ENCODE data around the gene IGSF22.
"Not testable (repeated sequence)": the region's sequence is repeated elsewhere in the genome, so short reads cannot be mapped to it uniquely, and the experiment has no call there.

The IGSF22 gene

DNA sequence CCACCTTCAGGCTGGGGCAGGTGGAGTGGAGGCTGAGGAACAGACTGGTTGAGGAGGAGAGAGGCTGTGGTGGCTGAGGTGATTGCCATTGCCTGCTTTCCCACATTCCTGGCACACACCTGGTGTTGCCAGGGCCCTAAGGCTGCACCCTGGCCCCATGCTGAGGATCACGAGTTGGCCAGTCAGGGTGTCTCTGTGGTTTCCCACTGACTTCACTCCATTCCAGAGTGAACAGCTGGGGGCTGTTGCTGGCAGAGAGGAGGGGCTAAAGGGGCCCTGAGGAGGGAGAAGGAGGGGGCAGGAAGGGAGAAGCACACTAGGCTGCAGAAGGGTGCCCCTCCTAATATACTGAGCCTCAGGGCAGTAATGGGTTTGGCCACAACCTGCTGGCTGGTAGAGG is 25.6 kb downstream of the IGSF22 start:
- peak overlapping the region; percentile 86 for H3K4me3 Mint-ChIP-seq
- H3K4me1 Mint-ChIP-seq (ENCODE audit: low read depth): peaks cover 82% of the 10 kb centered on the region
- peak overlapping the region; percentile 90 for H3K27ac Mint-ChIP-seq
- intact Hi-C loops (cut with micrococcal nuclease): loop anchor here (1.0 kb wide), 1 partner anchor 112 kb away; the partner anchor contains the start of gene UEVLD
- H3K9me3 Mint-ChIP-seq: no peaks in the 10 kb centered on the region
- peaks cover 52% of the 10 kb centered on the region for H3K36me3 Mint-ChIP-seq (ENCODE audit: low read depth)
- peaks cover 34% of the 10 kb centered on the region for H3K27me3 Mint-ChIP-seq

DNA sequence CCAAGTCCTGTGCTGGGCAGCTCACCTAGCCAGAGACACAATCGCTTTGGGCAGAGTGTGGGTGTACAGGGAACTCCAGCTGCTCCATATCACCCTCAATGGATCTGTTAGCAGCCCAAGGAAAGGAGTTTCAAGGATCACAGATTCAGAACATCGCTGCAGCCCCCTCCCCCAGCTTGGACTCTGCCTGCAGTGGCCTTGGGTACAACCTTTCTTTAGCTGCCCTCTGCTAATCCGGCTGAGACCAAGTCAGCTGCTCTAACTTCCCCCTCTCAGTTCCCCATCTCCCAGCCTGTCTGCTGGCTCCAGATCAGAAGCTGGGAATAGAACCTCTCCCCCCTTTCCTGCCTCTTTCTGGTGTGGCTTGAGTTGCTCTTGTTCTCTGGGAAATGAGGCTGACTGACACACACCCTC is 26.1 kb downstream of the IGSF22 start:
- Mint-ChIP-seq H3K36me3 (ENCODE audit: low read depth) (peaks cover 52% of the 10 kb centered on the region), H3K27ac (peak overlapping the region; percentile 90), H3K27me3 (peaks cover 28% of the 10 kb centered on the region), H3K9me3 (no peaks in the 10 kb centered on the region), H3K4me3 (peak overlapping the region; percentile 86), H3K4me1 (ENCODE audit: low read depth) (peaks cover 77% of the 10 kb centered on the region)
- intact Hi-C loops (cut with micrococcal nuclease): loop anchor here (1.0 kb wide), 1 partner anchor 112 kb away; the partner anchor contains the start of gene UEVLD

- peak overlapping the region; percentile 86 for H3K4me3 Mint-ChIP-seq
- peak overlapping the region; percentile 90 for H3K27ac Mint-ChIP-seq
- H3K36me3 Mint-ChIP-seq (ENCODE audit: low read depth): peaks cover 48% of the 10 kb centered on the region
- no peaks in the 10 kb centered on the region for H3K9me3 Mint-ChIP-seq
- H3K27me3 Mint-ChIP-seq: peaks cover 22% of the 10 kb centered on the region
- peaks cover 73% of the 10 kb centered on the region for H3K4me1 Mint-ChIP-seq (ENCODE audit: low read depth)
- intact Hi-C loops (cut with micrococcal nuclease): no loop called here
These were observed 26.8 kb downstream of the IGSF22 start for GRCh38 chr11:18699269-18699596.

DNA sequence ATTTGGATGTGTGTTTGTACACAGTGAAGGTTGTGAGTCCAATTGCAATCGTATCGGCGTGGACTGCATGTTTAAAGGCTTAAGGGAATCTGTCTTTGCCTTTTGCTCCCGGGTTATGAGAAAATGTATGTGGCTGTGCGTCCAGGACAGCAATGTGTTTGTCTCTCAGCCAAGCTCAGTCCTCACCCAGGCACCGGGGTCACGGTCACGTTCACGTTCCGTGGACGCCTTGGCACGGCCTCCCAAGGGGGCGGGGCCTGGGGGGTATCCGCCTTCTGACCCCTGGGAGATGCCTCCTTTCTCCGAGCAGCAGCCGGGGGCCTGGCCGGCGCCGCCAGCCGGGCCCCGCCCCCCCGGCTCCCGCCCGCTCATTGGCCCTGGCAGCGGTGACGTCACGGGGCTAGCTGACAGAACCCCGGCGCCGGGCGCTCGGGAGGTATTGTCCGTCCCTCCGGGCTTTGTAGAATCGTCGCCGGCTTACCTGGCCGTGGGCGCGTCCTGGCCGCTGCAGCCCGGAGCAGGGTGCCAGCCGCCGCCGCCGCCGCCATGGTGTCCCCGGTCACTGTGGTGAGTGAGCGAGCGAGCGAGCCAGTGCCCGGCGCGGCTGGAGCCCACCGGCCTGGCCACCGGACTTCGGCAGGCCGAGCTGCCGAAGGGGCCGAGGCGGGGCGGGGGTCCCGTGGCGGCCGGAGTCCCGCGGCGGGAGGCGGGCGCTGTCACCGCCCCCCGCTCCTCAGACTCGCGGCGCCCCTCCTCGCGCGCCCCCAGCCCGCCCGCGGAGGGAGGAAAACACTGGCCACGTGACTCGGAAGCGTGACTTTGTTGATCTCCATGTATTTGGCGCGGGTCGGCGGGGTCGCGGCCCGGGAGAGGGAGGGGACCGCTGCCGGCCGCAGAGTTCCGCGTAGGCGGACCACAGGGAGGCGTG is 27.4 kb downstream of the IGSF22 start, which contains the start of gene TMEM86A:
TMEM86A (plus strand) TSS at position 439 of the 928 bp plus-strand sequence; CDS start at position 547, 108 bp downstream.
- Mint-ChIP-seq H3K27ac (peak within 1 kb of the TSS; percentile 90), H3K9me3 (no peaks in the 10 kb centered on the region), H3K27me3 (peaks cover 17% of the 10 kb centered on the region), H3K36me3 (ENCODE audit: low read depth) (peaks cover 42% of the 10 kb centered on the region), H3K4me1 (ENCODE audit: low read depth) (peaks cover 69% of the 10 kb centered on the region), H3K4me3 (peak within 1 kb of the TSS; percentile 86)
- intact Hi-C loops (cut with micrococcal nuclease): loop anchor here (1.0 kb wide), 1 partner anchor 64 kb away; the partner anchor contains the start of gene SPTY2D1

DNA sequence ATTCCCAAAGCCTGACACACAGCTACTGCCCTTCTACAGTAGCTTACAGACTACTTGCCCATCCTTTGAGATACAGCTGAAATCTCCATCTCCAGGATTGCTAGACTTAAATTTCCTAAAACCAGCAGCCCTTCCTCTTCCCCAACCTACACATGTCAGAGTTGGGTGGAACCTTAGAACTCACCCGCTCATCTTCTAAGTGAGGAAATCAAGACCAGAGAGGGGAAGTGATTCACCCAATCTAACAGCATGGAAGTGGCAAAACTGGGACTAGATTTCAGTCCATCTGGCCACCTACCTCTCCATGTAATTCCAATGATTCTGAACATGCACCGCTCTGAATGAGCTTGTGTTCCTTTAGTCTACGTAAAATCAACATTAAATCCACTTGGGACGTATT is 28.4 kb downstream of the IGSF22 start:
- H3K4me1 Mint-ChIP-seq (ENCODE audit: low read depth): peaks cover 59% of the 10 kb centered on the region
- H3K27me3 Mint-ChIP-seq: peaks cover 8% of the 10 kb centered on the region
- intact Hi-C loops (cut with micrococcal nuclease): no loop called here
- H3K4me3 Mint-ChIP-seq: no peak overlapping the region
- peaks cover 32% of the 10 kb centered on the region for H3K36me3 Mint-ChIP-seq (ENCODE audit: low read depth)
- H3K9me3 Mint-ChIP-seq: no peaks in the 10 kb centered on the region
- H3K27ac Mint-ChIP-seq: peak overlapping the region; percentile 90

DNA sequence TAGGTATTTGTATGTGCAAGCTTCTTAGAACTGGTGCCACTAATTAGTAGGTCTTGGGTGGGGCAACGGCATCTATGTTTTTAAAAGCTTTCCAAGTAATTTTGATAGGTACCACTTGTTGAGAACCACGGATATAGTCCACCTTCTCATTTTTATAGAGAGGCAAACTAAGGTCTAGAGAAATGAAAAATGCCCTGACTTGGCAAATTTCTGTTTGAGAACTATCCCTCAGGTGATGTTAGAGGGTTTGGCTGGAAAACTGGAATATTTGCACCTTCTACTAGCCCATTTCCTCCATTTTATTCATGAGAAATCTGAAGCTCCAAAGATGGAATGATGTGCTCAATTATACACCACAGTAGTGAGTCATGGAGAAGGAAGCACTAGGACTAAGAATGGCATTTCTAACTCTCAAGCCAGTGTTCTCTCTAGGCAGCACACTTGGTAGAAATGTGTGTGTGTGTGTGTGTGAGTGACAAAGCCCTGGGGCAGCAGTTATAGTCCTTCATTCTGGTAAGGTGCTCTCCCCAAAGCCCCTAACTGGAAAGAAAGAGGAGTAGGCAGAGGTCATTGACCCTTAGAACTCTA is 29.3 kb downstream of the IGSF22 start:
- no peak overlapping the region for H3K4me3 Mint-ChIP-seq
- peak overlapping the region; percentile 90 for H3K27ac Mint-ChIP-seq
- intact Hi-C loops (cut with micrococcal nuclease): no loop called here
- peaks cover 53% of the 10 kb centered on the region for H3K4me1 Mint-ChIP-seq (ENCODE audit: low read depth)
- no peaks in the 10 kb centered on the region for H3K9me3 Mint-ChIP-seq
- H3K27me3 Mint-ChIP-seq: peaks cover 6% of the 10 kb centered on the region
- H3K36me3 Mint-ChIP-seq (ENCODE audit: low read depth): peaks cover 23% of the 10 kb centered on the region

- no peaks in the 10 kb centered on the region for H3K9me3 Mint-ChIP-seq
- H3K36me3 Mint-ChIP-seq (ENCODE audit: low read depth): no peaks in the 10 kb centered on the region
- H3K4me1 Mint-ChIP-seq (ENCODE audit: low read depth): peaks cover 23% of the 10 kb centered on the region
- intact Hi-C loops (cut with micrococcal nuclease): no loop called here
- H3K27me3 Mint-ChIP-seq: peaks cover 4% of the 10 kb centered on the region
- H3K4me3 Mint-ChIP-seq: no peak overlapping the region
- no peak overlapping the region for H3K27ac Mint-ChIP-seq
These were observed 32.8 kb downstream of the IGSF22 start for GRCh38 chr11:18692941-18693760.

DNA sequence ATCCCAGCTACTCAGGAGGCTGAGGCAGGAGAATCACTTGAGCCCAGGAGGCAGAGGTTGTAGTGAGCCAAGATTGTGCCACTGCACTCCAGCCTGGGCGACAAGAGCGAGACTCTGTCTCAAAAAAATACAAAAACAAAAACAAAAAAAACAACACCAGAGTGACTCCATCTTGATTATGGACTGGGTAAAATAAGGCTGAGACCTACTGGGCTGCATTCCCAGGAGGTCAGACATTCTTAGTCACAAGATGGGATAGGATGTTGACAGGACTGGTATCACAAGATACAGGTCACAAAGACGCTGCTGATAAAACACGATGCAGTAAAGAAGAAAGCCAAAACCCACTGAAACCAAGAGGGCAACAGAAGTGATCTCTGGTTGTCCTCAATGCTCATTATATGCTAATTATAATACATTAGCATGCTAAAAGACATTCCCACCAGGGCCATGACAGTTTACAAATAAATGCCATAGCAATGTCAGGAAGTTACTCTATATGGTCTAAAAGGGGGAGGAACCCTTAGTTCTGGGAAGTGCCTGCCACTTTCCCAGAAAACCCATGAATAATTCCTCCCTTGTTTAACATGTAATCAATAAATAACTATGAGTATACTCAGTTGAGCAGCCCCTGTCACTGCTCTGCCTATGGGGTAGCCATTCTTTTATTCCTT is 34.4 kb downstream of the IGSF22 start:
- not testable (repeated sequence) for H3K27ac Mint-ChIP-seq; H3K36me3 Mint-ChIP-seq (ENCODE audit: low read depth)

GRCh38 chr11:18684267-18684666 is 41.7 kb downstream of the IGSF22 start:
- Mint-ChIP-seq H3K27ac (no peak overlapping the region), H3K36me3 (ENCODE audit: low read depth) (no peaks in the 10 kb centered on the region)

More for the DNA sequence above, 34.4 kb downstream of the IGSF22 start:
- H3K9me3 Mint-ChIP-seq; H3K27me3 Mint-ChIP-seq; H3K4me3 Mint-ChIP-seq; intact Hi-C loops (cut with micrococcal nuclease): not testable (repeated sequence)
- H3K4me1 Mint-ChIP-seq (ENCODE audit: low read depth): peaks cover 10% of the 10 kb centered on the region

GRCh38 chr11:18682466-18682865 is 43.5 kb downstream of the IGSF22 start:
- Mint-ChIP-seq H3K9me3 (no peaks in the 10 kb centered on the region), H3K27me3 (peaks cover 7% of the 10 kb centered on the region), H3K4me1 (ENCODE audit: low read depth) (no peaks in the 10 kb centered on the region), H3K27ac (no peak overlapping the region), H3K4me3 (no peak overlapping the region), H3K36me3 (ENCODE audit: low read depth) (no peaks in the 10 kb centered on the region)
- intact Hi-C loops (cut with micrococcal nuclease): no loop called here

More at GRCh38 chr11:18684267-18684666, 41.7 kb downstream of the IGSF22 start:
- intact Hi-C loops (cut with micrococcal nuclease): no loop called here
- Mint-ChIP-seq H3K4me1 (ENCODE audit: low read depth) (no peaks in the 10 kb centered on the region), H3K27me3 (peaks cover 7% of the 10 kb centered on the region), H3K9me3 (no peaks in the 10 kb centered on the region), H3K4me3 (no peak overlapping the region)

DNA sequence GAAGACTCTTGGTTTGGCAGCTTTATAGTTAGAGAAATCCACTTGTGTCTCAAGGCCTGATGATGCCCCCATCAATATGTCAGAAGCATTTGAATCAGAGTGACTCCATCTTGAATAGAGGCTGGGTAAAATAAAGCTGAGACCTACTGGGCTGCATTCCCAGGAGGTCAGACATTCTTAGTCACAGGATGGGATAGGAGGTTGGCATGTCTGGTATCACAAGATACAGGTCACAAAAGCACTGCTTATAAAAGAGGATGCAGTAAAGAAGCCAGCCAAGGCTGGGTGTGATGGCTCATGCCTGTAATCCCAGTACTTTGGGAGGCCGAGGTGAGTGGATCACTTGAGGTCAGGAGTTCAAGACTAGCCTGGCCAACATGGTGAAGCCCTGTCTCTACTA is 44.0 kb downstream of the IGSF22 start:
- not testable (repeated sequence) for H3K4me3 Mint-ChIP-seq, H3K27me3 Mint-ChIP-seq

GRCh38 chr11:18677560-18677959 is 48.4 kb downstream of the IGSF22 start:
- no peak overlapping the region for H3K27ac Mint-ChIP-seq
- no peak overlapping the region for H3K4me3 Mint-ChIP-seq
- H3K27me3 Mint-ChIP-seq: no peaks in the 10 kb centered on the region
- intact Hi-C loops (cut with micrococcal nuclease): no loop called here
- peaks cover 17% of the 10 kb centered on the region for H3K4me1 Mint-ChIP-seq (ENCODE audit: low read depth)
- H3K9me3 Mint-ChIP-seq: no peaks in the 10 kb centered on the region
- H3K36me3 Mint-ChIP-seq (ENCODE audit: low read depth): no peaks in the 10 kb centered on the region

More for the DNA sequence above, 44.0 kb downstream of the IGSF22 start:
- intact Hi-C loops (cut with micrococcal nuclease); H3K9me3 Mint-ChIP-seq; H3K36me3 Mint-ChIP-seq (ENCODE audit: low read depth); H3K27ac Mint-ChIP-seq; H3K4me1 Mint-ChIP-seq (ENCODE audit: low read depth): not testable (repeated sequence)

DNA sequence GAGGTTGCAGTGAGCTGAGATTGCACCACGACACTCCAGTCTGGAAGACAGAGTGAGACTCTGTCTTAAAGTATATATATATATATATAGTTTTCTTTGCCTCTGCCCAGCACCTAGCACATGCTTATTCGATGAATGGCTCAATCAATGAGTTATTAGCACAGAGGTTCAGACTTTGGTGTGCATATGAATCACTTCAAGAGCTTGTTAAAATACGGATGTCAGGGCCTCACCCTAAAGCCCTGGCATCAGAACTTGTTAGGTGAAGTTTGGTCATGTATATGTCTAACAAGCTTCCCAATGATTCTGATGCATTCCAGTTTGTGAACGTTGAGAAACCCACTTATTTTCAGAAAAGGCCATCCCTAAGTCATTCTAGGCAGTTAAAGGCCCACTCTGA is 49.2 kb downstream of the IGSF22 start:
- intact Hi-C loops (cut with micrococcal nuclease): no loop called here
- no peaks in the 10 kb centered on the region for H3K36me3 Mint-ChIP-seq (ENCODE audit: low read depth)
- no peaks in the 10 kb centered on the region for H3K27me3 Mint-ChIP-seq
- H3K4me3 Mint-ChIP-seq: no peak overlapping the region
- peaks cover 17% of the 10 kb centered on the region for H3K4me1 Mint-ChIP-seq (ENCODE audit: low read depth)
- H3K27ac Mint-ChIP-seq: no peak overlapping the region
- H3K9me3 Mint-ChIP-seq: no peaks in the 10 kb centered on the region
